Stimulated activated CD4-positive, alpha-beta T cell treated with anti-CD3 and anti-CD28 coated beads, Interleukin-12 subunit alpha, Interleukin-12 subunit beta, amount 100 ng/mL, for 48 hours (primary cell): ENCODE results near the gene RPTOR.
"Not testable (repeated sequence)": the region's sequence is repeated elsewhere in the genome, so short reads cannot be mapped to it uniquely, and the experiment has no call there.

ENCODE experiments used
- DNase-seq, 3 donors: peaks; one replicate each; pipeline ENCODE4 v3.0.0-alpha.2; 2020; ENCODE audit warnings: low read depth in 2 of 3, low spot score in 1 of 3

Gene RPTOR

GRCh38 chr17:80761110-80761871, 216.7 kb downstream of the RPTOR start:
- DNase-seq = peak; percentile 60 to 74 (median 73)

- no peak for DNase-seq
Observed at GRCh38 chr17:80762076-80762475, 217.4 kb downstream of the RPTOR start.

- no peak for DNase-seq
Observed at GRCh38 chr17:80763293-80763867, 218.7 kb downstream of the RPTOR start.

- DNase-seq = not testable (repeated sequence)
Observed at GRCh38 chr17:80764627-80765145, 220.0 kb downstream of the RPTOR start.

- DNase-seq = no peak
Observed at GRCh38 chr17:80765241-80765961, 220.8 kb downstream of the RPTOR start.

- no peak for DNase-seq
Observed at GRCh38 chr17:80766290-80766855, 221.7 kb downstream of the RPTOR start.

- DNase-seq = no peak
Observed at GRCh38 chr17:80768389-80768788, 223.8 kb downstream of the RPTOR start.

- DNase-seq = no peak
Observed at GRCh38 chr17:80768936-80769335, 224.3 kb downstream of the RPTOR start.

GRCh38 chr17:80769516-80769915, 224.9 kb downstream of the RPTOR start:
- DNase-seq = no peak

GRCh38 chr17:80769936-80770625, 225.4 kb downstream of the RPTOR start:
- DNase-seq = no peak

- DNase-seq = no peak
Observed at GRCh38 chr17:80770881-80771611, 226.4 kb downstream of the RPTOR start.

- no peak for DNase-seq
Observed at GRCh38 chr17:80771612-80772005, 227.0 kb downstream of the RPTOR start.

- DNase-seq = no peak
Observed at GRCh38 chr17:80772906-80773242, 228.2 kb downstream of the RPTOR start.

GRCh38 chr17:80773243-80773991, 228.8 kb downstream of the RPTOR start:
- DNase-seq = no peak

- no peak for DNase-seq
Observed at GRCh38 chr17:80774146-80774545, 229.5 kb downstream of the RPTOR start.

GRCh38 chr17:80774643-80775281, 230.1 kb downstream of the RPTOR start:
- DNase-seq = no peak

GRCh38 chr17:80775863-80776262, 231.2 kb downstream of the RPTOR start:
- DNase-seq = no peak

GRCh38 chr17:80777274-80777673, 232.6 kb downstream of the RPTOR start:
- no peak for DNase-seq

- no peak for DNase-seq
Observed at GRCh38 chr17:80778716-80779115, 234.1 kb downstream of the RPTOR start.
